DOHH2 (cell line): ENCODE data around the gene DOCK9.
A peak's percentile ranks its signal among the peaks of the same experiment; 100 is the strongest.

Experiments used
- H3F3A ChIP-seq: fragments of 200-600 bp; sonication (generic), shearing (Covaris generic); 2 replicates; pipeline ENCODE4 v1.6.0; 2016; ENCODE audit warnings: antibody characterized with exemption, mild to moderate bottlenecking; ENCODE audit not compliant: control insufficient read depth, insufficient read depth
- H3K27ac ChIP-seq: fragments of 200-600 bp; sonication (generic); 2 replicates; pipeline ENCODE4 v1.5.1; 2014; ENCODE audit warnings: low read depth, mild to moderate bottlenecking, low read length, moderate library complexity
- H3K27me3 ChIP-seq: fragments of 200-600 bp; sonication (generic); 2 replicates; pipeline ENCODE4 v1.6.1; 2014; ENCODE audit warnings: mild to moderate bottlenecking, low read length, mixed read lengths; ENCODE audit not compliant: control insufficient read depth
- H3K36me3 ChIP-seq: fragments of 200-600 bp; sonication (generic); 2 replicates; pipeline ENCODE4 v1.6.1; 2014; ENCODE audit warnings: mild to moderate bottlenecking, low read length, moderate library complexity, mixed read lengths; ENCODE audit not compliant: control insufficient read depth
- H3K4me1 ChIP-seq: fragments of 200-600 bp; sonication (generic); 2 replicates; pipeline ENCODE4 v1.6.1; 2014; ENCODE audit warnings: mild to moderate bottlenecking, low read length, mixed read lengths; ENCODE audit not compliant: control insufficient read depth
- H3K4me2 ChIP-seq: fragments of 200-600 bp; sonication (generic); 2 replicates; pipeline ENCODE4 v1.6.0; 2014; ENCODE audit warnings: mild to moderate bottlenecking, low read length, moderate library complexity
- H3K4me3 ChIP-seq: fragments of 200-600 bp; sonication (generic); 2 replicates; pipeline ENCODE4 v1.5.1; 2014; ENCODE audit warnings: mild to moderate bottlenecking, low read length, mixed read lengths
- H3K79me2 ChIP-seq: fragments of 200-600 bp; sonication (generic); 2 replicates; pipeline ENCODE4 v1.6.1; 2014; ENCODE audit warnings: mild to moderate bottlenecking, low read length, mixed read lengths; ENCODE audit not compliant: control insufficient read depth
- H3K9me2 ChIP-seq: fragments of 200-600 bp; sonication (generic); replicated peaks from 2 replicates; pipeline ENCODE4 v1.6.1; 2014; ENCODE audit warnings: mild to moderate bottlenecking, low read length, mixed read lengths; ENCODE audit not compliant: control insufficient read depth
- H3K9me3 ChIP-seq: fragments of 200-600 bp; sonication (generic); 2 replicates; pipeline ENCODE4 v1.6.1; 2014; ENCODE audit warnings: antibody characterized with exemption, low read length, mixed read lengths; ENCODE audit not compliant: control insufficient read depth, insufficient read depth
- H4K20me1 ChIP-seq: fragments of 200-600 bp; sonication (generic); 2 replicates; pipeline ENCODE4 v1.6.0; 2014; ENCODE audit warnings: low read depth, mild to moderate bottlenecking, antibody characterized with exemption, low read length, moderate library complexity; ENCODE audit not compliant: control insufficient read depth, insufficient read depth
- EZH2phosphoT487 ChIP-seq: fragments of 200-600 bp; sonication (generic); IDR thresholded peaks from 2 replicates; pipeline ENCODE4 v1.6.1; 2017; ENCODE audit warnings: borderline replicate concordance, mild to moderate bottlenecking, antibody characterized with exemption, low read length, moderate library complexity, mixed read lengths
- TF ChIP-seq, protein P1 (sequence below): fragments of 200-600 bp; sonication (generic); IDR thresholded peaks from one replicate; pipeline ENCODE4 v1.5.1; 2014; ENCODE audit warnings: antibody characterized with exemption, mild to moderate bottlenecking, low read depth, low read length; ENCODE audit not compliant: poor library complexity, severe bottlenecking

DOCK9 gene

DNA sequence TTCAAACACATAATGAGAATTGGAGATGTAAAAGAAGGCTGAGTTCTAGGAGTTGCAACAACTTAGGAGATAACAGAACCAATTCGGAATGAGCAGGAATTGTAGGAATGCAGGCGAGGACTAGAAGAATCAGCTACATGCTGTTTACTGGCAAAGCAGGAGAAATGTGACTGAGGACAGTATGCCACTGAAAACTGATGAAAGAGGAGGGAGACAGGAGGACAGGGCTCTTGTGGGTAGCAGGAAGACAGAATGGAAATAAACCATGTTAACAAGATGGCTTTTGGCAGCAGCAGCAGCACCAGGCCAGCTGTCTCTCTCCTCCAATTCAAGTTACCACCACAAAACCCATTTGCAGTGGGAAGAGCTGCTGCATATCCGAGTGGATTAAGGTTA, 134.4 kb downstream of the DOCK9 start:
- Histone ChIP-seq H3K4me1 (no peaks in the 10 kb centered on the region), H3K27me3 (no peaks in the 10 kb centered on the region), H3F3A (no peaks in the 10 kb centered on the region), H4K20me1 (no peaks in the 10 kb centered on the region), H3K9me2 (no peaks in the 10 kb centered on the region), H3K4me3 (no peak overlapping the region), H3K27ac (no peak overlapping the region), H3K79me2 (no peaks in the 10 kb centered on the region), H3K9me3 (no peaks in the 10 kb centered on the region), H3K4me2 (no peak overlapping the region), H3K36me3 (no peaks in the 10 kb centered on the region)
- TF ChIP-seq EZH2phosphoT487: no peak
- TF ChIP-seq, protein P1, sequence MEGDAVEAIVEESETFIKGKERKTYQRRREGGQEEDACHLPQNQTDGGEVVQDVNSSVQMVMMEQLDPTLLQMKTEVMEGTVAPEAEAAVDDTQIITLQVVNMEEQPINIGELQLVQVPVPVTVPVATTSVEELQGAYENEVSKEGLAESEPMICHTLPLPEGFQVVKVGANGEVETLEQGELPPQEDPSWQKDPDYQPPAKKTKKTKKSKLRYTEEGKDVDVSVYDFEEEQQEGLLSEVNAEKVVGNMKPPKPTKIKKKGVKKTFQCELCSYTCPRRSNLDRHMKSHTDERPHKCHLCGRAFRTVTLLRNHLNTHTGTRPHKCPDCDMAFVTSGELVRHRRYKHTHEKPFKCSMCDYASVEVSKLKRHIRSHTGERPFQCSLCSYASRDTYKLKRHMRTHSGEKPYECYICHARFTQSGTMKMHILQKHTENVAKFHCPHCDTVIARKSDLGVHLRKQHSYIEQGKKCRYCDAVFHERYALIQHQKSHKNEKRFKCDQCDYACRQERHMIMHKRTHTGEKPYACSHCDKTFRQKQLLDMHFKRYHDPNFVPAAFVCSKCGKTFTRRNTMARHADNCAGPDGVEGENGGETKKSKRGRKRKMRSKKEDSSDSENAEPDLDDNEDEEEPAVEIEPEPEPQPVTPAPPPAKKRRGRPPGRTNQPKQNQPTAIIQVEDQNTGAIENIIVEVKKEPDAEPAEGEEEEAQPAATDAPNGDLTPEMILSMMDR: no peak

DNA sequence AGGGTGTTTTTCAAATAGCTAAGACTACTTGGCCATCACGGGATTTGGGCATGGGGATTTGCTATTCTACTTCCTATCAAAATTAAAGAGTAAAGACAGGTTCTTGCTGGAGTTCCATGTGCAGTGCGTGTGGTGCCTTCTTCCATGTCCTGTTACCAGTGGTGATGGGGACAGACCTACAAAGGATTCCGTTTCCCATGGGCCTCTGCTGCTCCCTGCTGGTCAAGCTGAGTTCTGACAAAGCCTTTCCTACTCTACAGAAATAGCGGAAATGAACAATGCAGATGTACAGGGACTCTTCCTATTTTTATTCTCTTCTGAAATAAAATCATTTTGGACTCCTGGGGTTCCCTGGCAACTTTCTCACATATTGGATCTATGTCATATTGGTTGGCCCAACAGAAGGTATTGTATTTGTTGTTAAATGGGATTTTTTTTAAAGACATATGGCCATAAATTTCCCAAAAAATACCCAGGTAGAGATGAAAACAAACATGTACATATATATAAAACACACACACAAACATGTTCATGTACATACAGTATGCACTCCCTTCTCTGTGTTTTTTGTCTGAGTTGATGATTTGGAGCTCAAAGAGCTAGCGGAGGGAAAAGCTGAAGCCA, 134.9 kb downstream of the DOCK9 start:
- no peaks in the 10 kb centered on the region for H3K4me1 ChIP-seq
- H3K4me3 ChIP-seq: no peak overlapping the region
- no peak for TF ChIP-seq EZH2phosphoT487
- TF ChIP-seq, protein P1: peak; percentile 78
- no peaks in the 10 kb centered on the region for H3K36me3 ChIP-seq
- H3F3A ChIP-seq: no peaks in the 10 kb centered on the region
- no peaks in the 10 kb centered on the region for H4K20me1 ChIP-seq
- no peak overlapping the region for H3K27ac ChIP-seq
- H3K4me2 ChIP-seq: no peak overlapping the region
- no peaks in the 10 kb centered on the region for H3K9me2 ChIP-seq
- H3K27me3 ChIP-seq: no peaks in the 10 kb centered on the region
- no peaks in the 10 kb centered on the region for H3K9me3 ChIP-seq
- no peaks in the 10 kb centered on the region for H3K79me2 ChIP-seq

DNA sequence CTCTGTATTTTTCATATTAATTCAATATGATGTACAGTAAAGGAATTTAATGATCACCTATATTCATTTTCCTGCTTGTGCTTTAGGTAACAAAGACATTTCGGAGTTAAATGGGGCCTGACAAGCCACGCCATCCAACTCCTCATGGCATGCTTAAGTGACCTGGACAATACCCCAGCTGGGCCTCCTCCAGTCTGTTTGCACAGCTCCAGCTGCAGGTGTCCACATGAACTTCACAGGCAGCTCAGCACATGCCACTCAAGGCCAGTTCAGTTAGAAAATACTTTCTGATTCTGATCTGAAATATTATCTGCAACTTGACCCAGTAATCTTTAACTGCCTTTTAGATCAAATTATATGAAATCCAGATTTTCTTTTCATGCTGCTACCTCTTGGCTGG, 135.8 kb downstream of the DOCK9 start:
- no peaks in the 10 kb centered on the region for H4K20me1 ChIP-seq

DNA sequence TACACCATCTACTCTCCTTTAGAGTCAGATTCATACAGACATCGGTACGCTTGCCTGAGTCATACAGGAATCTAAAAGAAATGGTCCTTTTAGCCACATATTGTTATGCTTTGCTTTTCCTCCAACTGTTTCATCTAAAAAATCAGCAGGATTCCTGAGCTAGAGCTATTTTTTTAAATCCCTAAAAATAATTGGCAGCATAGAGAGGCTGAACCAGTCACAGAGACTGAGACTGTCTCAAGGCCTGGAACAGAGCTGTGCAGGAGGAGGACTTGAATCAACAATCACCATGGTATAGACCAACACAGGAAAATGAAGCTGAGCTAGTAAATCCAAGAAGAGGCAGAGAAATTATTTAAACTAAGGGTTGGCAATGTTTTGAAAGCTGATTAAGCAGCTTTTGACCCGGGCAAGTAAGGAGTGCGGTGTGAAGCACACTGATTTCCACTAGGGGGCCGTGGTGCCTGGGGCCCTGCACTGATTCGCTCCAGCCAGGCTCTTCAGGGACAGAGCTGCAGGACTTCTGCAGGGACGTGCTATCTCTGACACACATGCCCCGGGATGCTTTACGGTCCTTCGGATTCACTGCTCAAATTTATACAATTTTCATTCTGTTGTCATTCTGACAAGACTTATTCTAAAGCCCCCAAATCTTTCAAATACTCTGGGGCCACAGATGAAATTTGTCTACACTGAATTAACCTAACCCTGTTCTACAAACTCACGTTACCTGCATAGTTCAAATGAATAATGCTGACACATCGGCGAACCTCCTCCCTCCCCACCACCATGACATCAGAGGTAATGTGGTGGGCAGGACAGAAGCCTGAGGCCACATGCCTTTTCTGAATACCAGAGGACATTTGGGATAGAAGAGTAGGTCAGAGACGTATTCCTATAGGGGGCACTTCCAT, 137.8 kb downstream of the DOCK9 start:
- Histone ChIP-seq H3K79me2 (no peaks in the 10 kb centered on the region), H3K4me2 (no peak overlapping the region), H3K4me1 (no peaks in the 10 kb centered on the region), H3K4me3 (no peak overlapping the region), H3F3A (no peaks in the 10 kb centered on the region), H3K9me2 (no peaks in the 10 kb centered on the region), H3K27me3 (no peaks in the 10 kb centered on the region), H3K9me3 (no peaks in the 10 kb centered on the region), H4K20me1 (no peaks in the 10 kb centered on the region), H3K36me3 (no peaks in the 10 kb centered on the region), H3K27ac (no peak overlapping the region)
- TF ChIP-seq, protein P1: peak; percentile 79
- no peak for TF ChIP-seq EZH2phosphoT487

More for the DNA sequence above, 135.8 kb downstream of the DOCK9 start:
- Histone ChIP-seq H3K9me3 (no peaks in the 10 kb centered on the region), H3K27ac (no peak overlapping the region), H3K4me1 (no peaks in the 10 kb centered on the region), H3K79me2 (no peaks in the 10 kb centered on the region), H3K9me2 (no peaks in the 10 kb centered on the region), H3K4me2 (no peak overlapping the region), H3F3A (no peaks in the 10 kb centered on the region), H3K4me3 (no peak overlapping the region), H3K27me3 (no peaks in the 10 kb centered on the region), H3K36me3 (no peaks in the 10 kb centered on the region)
- TF ChIP-seq EZH2phosphoT487: no peak
